ENCODE results near the gene VIL1. TPM values are rescaled to one million over a fixed set of nuclear protein-coding genes. Genes with fewer than 3 reads are reported as not detected.

Gene VIL1
- total RNA-seq, 1 experiment from 2014 or later, result 0.26 TPM

- H3F3A ChIP-seq (ENCODE audit: low read length, unreplicated experiment), result no peaks in the 10 kb centered on the region
- peak; percentile 60 for DNase-seq
- no peaks in the 10 kb centered on the region for H3K9me3 ChIP-seq (ENCODE audit: low read length)
- CTCF ChIA-PET, result no interaction called here
- no peaks in the 10 kb centered on the region for H4K20me1 ChIP-seq (ENCODE audit: low read length)
- H3K27ac ChIP-seq (ENCODE audit: low read length), result no peak overlapping the region
- POLR2A ChIA-PET (ENCODE audit: unreplicated experiment), result no interaction called here
- H3K79me2 ChIP-seq (ENCODE audit: low read length), result no peaks in the 10 kb centered on the region
- H3K4me1 ChIP-seq (ENCODE audit: insufficient read depth, low read length), result no peaks in the 10 kb centered on the region
- ATAC-seq, result peak; percentile 54
- H3K4me2 ChIP-seq (ENCODE audit: low read length), result no peak overlapping the region
- no peak overlapping the region for H2AFZ ChIP-seq (ENCODE audit: low read length)
- H3K4me3 ChIP-seq (ENCODE audit: low read length), result no peak overlapping the region
- peaks cover 13% of the 10 kb centered on the region; the same call in 1 of the 2 replicates for H3K36me3 ChIP-seq (ENCODE audit: low read depth, low read length)
- no peak overlapping the region for H3K9ac ChIP-seq (ENCODE audit: low read length)
- no TSS peak for BruUV-seq (replicated peaks)
- H3K27me3 ChIP-seq (ENCODE audit: low read length), result no peaks in the 10 kb centered on the region
- intact Hi-C loops (cut with micrococcal nuclease), result loop anchor here (1.0 kb wide), 2 partner anchors 60 to 165 kb away; no protein-coding TSS in a partner anchor
- no peaks in the 10 kb centered on the region for H3K9me2 ChIP-seq (replicated peaks; ENCODE audit: low read length)
- peak; percentile 76 for TF ChIP-seq CTCF (conservative IDR thresholded peaks at IDR 0.05; ENCODE audit: low read depth, low read length)
- TF ChIP-seq EZH2phosphoT487 (IDR thresholded peaks at IDR 0.05; ENCODE audit: borderline replicate concordance, low read length), result no peak
These were observed 47.2 kb downstream of the VIL1 start for GRCh38 chr2:218465987-218466633.

GRCh38 chr2:218470448-218470847 lies 51.5 kb downstream of the VIL1 start:
- ATAC-seq, result no peak
- H3K9me2 ChIP-seq (replicated peaks; ENCODE audit: low read length), result no peaks in the 10 kb centered on the region
- H4K20me1 ChIP-seq (ENCODE audit: low read length), result no peaks in the 10 kb centered on the region
- no peak for DNase-seq
- no peak overlapping the region for H3K27ac ChIP-seq (ENCODE audit: low read length)
- H3K27me3 ChIP-seq (ENCODE audit: low read length), result no peaks in the 10 kb centered on the region
- no peaks in the 10 kb centered on the region for H3K9me3 ChIP-seq (ENCODE audit: low read length)
- no TSS peak for BruUV-seq (replicated peaks)
- H3K36me3 ChIP-seq (ENCODE audit: low read depth, low read length), result peaks cover 18% of the 10 kb centered on the region
- no peak overlapping the region for H3K9ac ChIP-seq (ENCODE audit: low read length)
- intact Hi-C loops (cut with micrococcal nuclease), result no loop called here
- no peaks in the 10 kb centered on the region for H3F3A ChIP-seq (ENCODE audit: low read length, unreplicated experiment)
- no peaks in the 10 kb centered on the region for H3K4me1 ChIP-seq (ENCODE audit: insufficient read depth, low read length)
- no peak for TF ChIP-seq EZH2 (IDR thresholded peaks at IDR 0.05; ENCODE audit: low read length, unreplicated experiment)
- H3K4me2 ChIP-seq (ENCODE audit: low read length), result no peak overlapping the region
- H3K79me2 ChIP-seq (ENCODE audit: low read length), result no peaks in the 10 kb centered on the region
- no peak overlapping the region for H2AFZ ChIP-seq (ENCODE audit: low read length)
- ChIA-PET POLR2A (ENCODE audit: unreplicated experiment) (no interaction called here), CTCF (no interaction called here)
- no peak overlapping the region for H3K4me3 ChIP-seq (ENCODE audit: low read length)

- Histone ChIP-seq H3K9me2 (replicated peaks; ENCODE audit: low read length) (no peaks in the 10 kb centered on the region), H3K36me3 (ENCODE audit: low read depth, low read length) (peaks cover 18% of the 10 kb centered on the region), H3K9ac (ENCODE audit: low read length) (no peak overlapping the region), H4K20me1 (ENCODE audit: low read length) (no peaks in the 10 kb centered on the region), H3K4me1 (ENCODE audit: insufficient read depth, low read length) (no peaks in the 10 kb centered on the region), H2AFZ (ENCODE audit: low read length) (no peak overlapping the region), H3F3A (ENCODE audit: low read length, unreplicated experiment) (no peaks in the 10 kb centered on the region), H3K27me3 (ENCODE audit: low read length) (no peaks in the 10 kb centered on the region), H3K4me2 (ENCODE audit: low read length) (no peak overlapping the region), H3K79me2 (ENCODE audit: low read length) (no peaks in the 10 kb centered on the region), H3K27ac (ENCODE audit: low read length) (no peak overlapping the region), H3K4me3 (ENCODE audit: low read length) (no peak overlapping the region), H3K9me3 (ENCODE audit: low read length) (no peaks in the 10 kb centered on the region)
- DNase-seq (no peak), ATAC-seq (no peak)
- POLR2A ChIA-PET (ENCODE audit: unreplicated experiment), result no interaction called here
- BruUV-seq (replicated peaks), result no TSS peak
- CTCF ChIA-PET, result no interaction called here
- TF ChIP-seq EZH2phosphoT487 (IDR thresholded peaks at IDR 0.05; ENCODE audit: borderline replicate concordance, low read length), result no peak
- TF ChIP-seq EZH2 (IDR thresholded peaks at IDR 0.05; ENCODE audit: low read length, unreplicated experiment), result no peak
- intact Hi-C loops (cut with micrococcal nuclease), result no loop called here
These were observed 52.1 kb downstream of the VIL1 start for GRCh38 chr2:218471036-218471435.

- no peak for TF ChIP-seq EZH2 (IDR thresholded peaks at IDR 0.05; ENCODE audit: low read length, unreplicated experiment)
- no peak for TF ChIP-seq EZH2phosphoT487 (IDR thresholded peaks at IDR 0.05; ENCODE audit: borderline replicate concordance, low read length)
- no peak for TF ChIP-seq CTCF (conservative IDR thresholded peaks at IDR 0.05; ENCODE audit: low read depth, low read length)
- H3K4me3 ChIP-seq (ENCODE audit: low read length), result no peak overlapping the region
- no peak overlapping the region for H3K4me2 ChIP-seq (ENCODE audit: low read length)
- ATAC-seq (no peak), DNase-seq (no peak)
- no peak overlapping the region for H3K27ac ChIP-seq (ENCODE audit: low read length)
- POLR2A ChIA-PET (ENCODE audit: unreplicated experiment), result no interaction called here
- no peak overlapping the region for H3K9ac ChIP-seq (ENCODE audit: low read length)
- no peak overlapping the region for H2AFZ ChIP-seq (ENCODE audit: low read length)
- no peaks in the 10 kb centered on the region for H3K27me3 ChIP-seq (ENCODE audit: low read length)
- intact Hi-C loops (cut with micrococcal nuclease), result no loop called here
- H3K9me2 ChIP-seq (replicated peaks; ENCODE audit: low read length), result no peaks in the 10 kb centered on the region
- no TSS peak for BruUV-seq (replicated peaks)
- H3F3A ChIP-seq (ENCODE audit: low read length, unreplicated experiment), result no peaks in the 10 kb centered on the region
- CTCF ChIA-PET, result no interaction called here
- no peaks in the 10 kb centered on the region for H3K9me3 ChIP-seq (ENCODE audit: low read length)
- peaks cover 18% of the 10 kb centered on the region for H3K36me3 ChIP-seq (ENCODE audit: low read depth, low read length)
- no peaks in the 10 kb centered on the region for H3K4me1 ChIP-seq (ENCODE audit: insufficient read depth, low read length)
- no peaks in the 10 kb centered on the region for H3K79me2 ChIP-seq (ENCODE audit: low read length)
- no peaks in the 10 kb centered on the region for H4K20me1 ChIP-seq (ENCODE audit: low read length)
These were observed 53.1 kb downstream of the VIL1 start for GRCh38 chr2:218471982-218472381.
